ENCODE measurements around the gene AP1B1. TPM values are rescaled to one million over a fixed set of nuclear protein-coding genes. Genes with fewer than 3 reads are reported as not detected.

AP1B1 gene
- total and polyA plus RNA-seq, 4 donors = 17.6 to 63.4 (median 44.0) TPM

GRCh38 chr22:29337631-29338284, 50.6 kb downstream of the AP1B1 start:
- Histone ChIP-seq H3K4me1 (ENCODE audit: control insufficient read depth in 4 of 4, insufficient read depth in 4 of 4, low read length in 3 of 4) (peaks cover 5 to 45% (median 37%) of the 10 kb centered on the region in 4 donors), H3K4me3 (ENCODE audit: low read depth in 1 of 3, low read length in 3 of 3) (no peak overlapping the region), H3K36me3 (ENCODE audit: control insufficient read depth in 4 of 4, insufficient read depth in 3 of 4, low read depth in 1 of 4, low read length in 3 of 4) (peaks cover 12 to 40% (median 19%) of the 10 kb centered on the region in 4 donors), H3K27ac (ENCODE audit: low read depth in 1 of 2, low read length in 2 of 2) (peak overlapping the region; percentile 84 to 94), H3K27me3 (ENCODE audit: control insufficient read depth in 4 of 4, insufficient read depth in 4 of 4, low read length in 3 of 4) (no peaks in the 10 kb centered on the region), H3K9me3 (ENCODE audit: control insufficient read depth in 4 of 4, low read length in 3 of 4) (no peaks in the 10 kb centered on the region), H3K9ac (ENCODE audit: low read depth in 1 of 2, low read length in 2 of 2) (no peak overlapping the region)
- WGBS = 91% methylated on average over 12 of the region's 12 CpGs
- TF ChIP-seq HNF4G (IDR thresholded peaks at IDR 0.05) = no peak
- no peak for DNase-seq (ENCODE audit: low spot score)

GRCh38 chr22:29336751-29337490, 51.4 kb downstream of the AP1B1 start:
- H3K9me3 ChIP-seq (ENCODE audit: control insufficient read depth in 4 of 4, low read length in 3 of 4) = no peaks in the 10 kb centered on the region
- H3K4me3 ChIP-seq (ENCODE audit: low read depth in 1 of 3, low read length in 3 of 3) = peak overlapping the region in 2 of 3 donors; percentile 1 to 29
- H3K27me3 ChIP-seq (ENCODE audit: control insufficient read depth in 4 of 4, insufficient read depth in 4 of 4, low read length in 3 of 4) = no peaks in the 10 kb centered on the region
- H3K4me1 ChIP-seq (ENCODE audit: control insufficient read depth in 4 of 4, insufficient read depth in 4 of 4, low read length in 3 of 4) = peaks cover 5 to 45% (median 37%) of the 10 kb centered on the region in 4 donors
- H3K36me3 ChIP-seq (ENCODE audit: control insufficient read depth in 4 of 4, insufficient read depth in 3 of 4, low read depth in 1 of 4, low read length in 3 of 4) = peaks cover 12 to 37% (median 21%) of the 10 kb centered on the region in 4 donors
- no peak overlapping the region for H3K9ac ChIP-seq (ENCODE audit: low read depth in 1 of 2, low read length in 2 of 2)
- 35% methylated on average over 14 of the region's 14 CpGs for WGBS
- H3K27ac ChIP-seq (ENCODE audit: low read depth in 1 of 2, low read length in 2 of 2) = peak overlapping the region; percentile 84 to 94
- TF ChIP-seq CTCF (IDR thresholded peaks at IDR 0.05; ENCODE audit: low read depth, low read length, missing input control) (no peak), TAF1 (conservative IDR thresholded peaks at IDR 0.05) (no peak), RAD21 (IDR thresholded peaks at IDR 0.05) (peak; percentile 23 to 38), HNF4A (conservative IDR thresholded peaks at IDR 0.05) (peak; percentile 74 to 76), FOXA1 (IDR thresholded peaks at IDR 0.05) (no peak), RXRA (IDR thresholded peaks at IDR 0.05) (peak; percentile 74 to 76), REST (IDR thresholded peaks at IDR 0.05) (peak; percentile 28), SP1 (IDR thresholded peaks at IDR 0.05) (peak; percentile 94), ATF3 (IDR thresholded peaks at IDR 0.05) (no peak), ZBTB33 (IDR thresholded peaks at IDR 0.05) (no peak), YY1 (IDR thresholded peaks at IDR 0.05) (peak; percentile 69), NR2F2 (IDR thresholded peaks at IDR 0.05) (peak; percentile 30), HNF4G (IDR thresholded peaks at IDR 0.05) (no peak), JUND (IDR thresholded peaks at IDR 0.05) (peak in 1 of 2 donors; percentile 39), EGR1 (IDR thresholded peaks at IDR 0.05; ENCODE audit: low read depth in 2 of 2) (no peak), MAX (IDR thresholded peaks at IDR 0.05) (peak; percentile 45)
- no peak for DNase-seq (ENCODE audit: low spot score)
